ENCODE measurements around the gene CLDN11.

The CLDN11 gene
- total RNA-seq, result 0 to 0.91 (median 0.42) reads per million in 4 experiments

DNA sequence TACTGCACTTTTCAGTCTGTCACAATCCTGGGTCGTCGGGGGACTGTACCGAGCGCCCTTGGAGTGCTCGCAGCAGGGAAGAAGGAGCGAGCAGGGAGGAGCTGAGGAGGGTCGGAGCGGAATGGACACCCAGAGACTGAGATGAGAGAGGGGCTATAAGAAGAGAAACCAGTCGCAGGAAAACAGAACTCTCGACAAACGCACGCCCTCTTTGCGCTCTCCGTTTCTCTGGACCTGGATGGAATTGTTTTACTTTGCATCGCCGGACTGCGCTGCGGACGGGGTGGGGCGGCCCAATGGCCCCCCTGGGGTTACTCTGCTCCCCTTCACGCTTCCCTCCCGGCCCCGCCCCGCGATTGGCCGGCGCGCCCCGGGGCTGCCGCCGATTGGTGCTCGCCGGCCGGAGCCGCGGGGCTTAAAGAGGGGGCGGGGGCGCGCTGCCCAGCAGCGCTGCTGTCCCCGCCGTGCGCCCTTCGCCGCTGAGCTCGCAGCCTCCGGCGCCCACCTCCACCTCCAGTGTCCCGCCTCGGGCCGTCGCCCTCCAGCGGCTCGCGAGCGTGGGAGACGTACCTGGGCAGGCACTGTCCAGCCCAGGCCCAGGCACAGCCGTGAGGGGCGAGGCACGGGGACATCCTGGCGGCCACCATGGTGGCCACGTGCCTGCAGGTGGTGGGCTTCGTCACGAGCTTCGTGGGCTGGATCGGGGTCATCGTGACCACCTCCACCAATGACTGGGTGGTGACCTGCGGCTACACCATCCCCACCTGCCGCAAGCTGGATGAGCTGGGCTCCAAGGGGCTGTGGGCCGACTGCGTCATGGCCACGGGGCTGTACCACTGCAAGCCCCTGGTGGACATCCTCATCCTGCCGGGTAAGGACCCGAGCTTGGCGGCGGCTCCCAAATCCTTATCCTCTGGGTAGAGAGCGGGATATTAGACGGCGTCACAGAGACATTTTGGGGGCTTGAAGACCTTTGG is at the start of gene CLDN11:
TSS of gene CLDN11 (plus strand) at position 447 of the 977 bp plus-strand sequence. CDS start at position 646, 199 bp downstream.
- no peak for DNase-seq

GRCh38 chr3:170368921-170369320 is 49.7 kb upstream of the CLDN11 start:
- no peak for DNase-seq

DNA sequence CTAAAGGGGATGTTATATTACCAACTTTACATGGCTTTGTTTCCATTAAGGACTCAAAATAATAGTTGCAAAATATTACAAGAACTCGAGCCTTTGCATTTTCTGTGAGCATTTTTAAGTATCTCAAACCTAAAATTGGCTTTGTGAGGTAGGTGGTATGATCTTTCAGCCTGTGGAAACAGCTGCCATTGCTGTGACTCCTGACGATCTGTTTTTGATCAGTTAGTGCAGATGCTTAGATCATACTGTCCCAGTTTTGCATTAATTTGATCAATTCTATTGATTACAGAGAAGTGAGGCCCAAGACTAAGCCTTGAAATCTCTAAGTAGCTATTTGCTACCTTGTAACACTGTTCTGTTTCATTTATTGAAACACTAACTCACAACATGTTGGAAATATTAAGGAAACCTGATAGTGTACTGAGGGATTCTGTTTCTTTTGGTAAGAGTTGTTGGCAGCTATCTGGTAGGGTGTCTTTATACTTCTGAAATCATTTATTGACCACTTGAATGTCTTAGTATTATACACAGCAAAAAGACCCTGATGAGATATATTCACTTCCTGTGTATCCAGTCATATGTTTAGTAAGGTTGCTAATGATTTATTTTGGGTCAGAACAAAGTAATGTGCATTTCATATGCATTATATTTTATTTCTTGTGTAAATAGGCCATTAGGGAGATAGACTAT is 46.3 kb upstream of the CLDN11 start:
- no peak for DNase-seq

GRCh38 chr3:170383567-170383966 is 35.1 kb upstream of the CLDN11 start:
- DNase-seq, result no peak

GRCh38 chr3:170386468-170386867 is 32.2 kb upstream of the CLDN11 start:
- DNase-seq, result no peak

GRCh38 chr3:170387950-170388349 is 30.7 kb upstream of the CLDN11 start:
- no peak for DNase-seq

DNA sequence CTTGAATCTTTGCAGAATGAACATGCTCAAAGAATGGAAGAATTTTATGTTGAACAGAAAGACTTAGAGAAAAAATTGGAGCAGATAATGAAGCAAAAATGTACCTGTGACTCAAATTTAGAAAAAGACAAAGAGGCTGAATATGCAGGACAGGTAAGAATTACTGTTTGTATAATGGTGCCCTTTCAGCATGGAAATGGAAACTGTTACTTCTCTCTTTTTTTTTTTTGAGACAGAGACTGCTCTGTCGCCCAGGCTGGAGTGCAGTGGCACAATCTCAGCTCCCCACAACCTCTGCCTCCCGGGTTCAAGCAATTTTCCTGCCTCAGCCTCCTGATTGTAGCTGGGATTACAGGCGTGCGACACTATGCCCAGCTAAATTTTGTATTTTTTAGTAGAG is 27.6 kb upstream of the CLDN11 start:
- no peak for DNase-seq

- no peak for DNase-seq
Observed at GRCh38 chr3:170397685-170398084, 21.0 kb upstream of the CLDN11 start.

- no peak for DNase-seq
Observed at GRCh38 chr3:170405101-170405500, 13.6 kb upstream of the CLDN11 start.

DNA sequence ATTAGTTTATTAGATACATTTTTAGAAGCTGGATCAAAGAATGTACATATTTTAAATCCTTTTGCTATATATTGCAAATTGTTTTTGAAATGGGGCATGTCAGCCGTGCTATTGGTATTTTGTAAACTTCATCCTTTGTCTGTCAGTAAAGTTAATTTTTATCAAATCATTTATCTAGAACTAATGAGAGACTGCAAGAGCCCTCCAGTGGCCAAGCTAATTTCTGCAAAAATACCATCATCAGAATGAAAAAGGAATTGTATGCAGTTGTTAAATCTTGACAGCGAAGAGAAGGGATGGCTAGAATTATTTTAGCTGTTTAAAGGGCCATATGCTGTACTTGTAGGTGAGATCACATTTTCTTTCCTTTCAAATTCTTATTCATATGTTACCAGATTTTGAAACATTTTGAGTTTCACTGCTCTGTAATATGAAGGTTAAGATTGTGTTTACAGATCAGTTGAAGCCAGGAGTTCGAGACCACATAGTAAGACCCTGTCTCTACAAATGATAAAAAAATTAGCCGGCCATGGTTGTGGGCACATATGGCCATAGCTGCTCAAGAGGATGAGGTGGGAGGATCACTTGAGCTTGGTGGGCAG is 8.1 kb upstream of the CLDN11 start:
- no peak for DNase-seq

- no peak for DNase-seq
Observed at GRCh38 chr3:170413291-170413690, 5.4 kb upstream of the CLDN11 start.

DNA sequence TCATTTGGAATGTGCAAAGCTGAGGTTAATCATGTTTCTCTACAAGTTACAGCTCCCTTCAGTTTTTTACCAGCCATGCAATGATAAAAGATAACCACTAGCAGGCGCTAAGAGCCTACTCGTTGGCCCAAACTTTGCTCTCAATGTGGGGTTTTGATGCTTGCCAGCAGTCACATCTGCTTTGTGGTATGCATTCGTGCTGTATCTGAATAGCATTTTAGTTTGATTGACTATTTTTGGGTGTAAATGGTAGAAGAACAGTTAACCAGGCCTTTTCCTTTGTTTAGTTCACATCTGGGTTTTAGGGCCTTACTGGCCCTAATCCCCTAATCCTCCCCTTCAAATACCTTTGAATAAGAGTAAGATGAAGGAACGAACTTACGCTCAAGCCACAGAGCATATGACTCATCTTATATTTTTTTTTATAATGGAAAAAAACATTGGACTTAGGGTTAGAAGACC is 4.4 kb upstream of the CLDN11 start:
- DNase-seq, result no peak

DNA sequence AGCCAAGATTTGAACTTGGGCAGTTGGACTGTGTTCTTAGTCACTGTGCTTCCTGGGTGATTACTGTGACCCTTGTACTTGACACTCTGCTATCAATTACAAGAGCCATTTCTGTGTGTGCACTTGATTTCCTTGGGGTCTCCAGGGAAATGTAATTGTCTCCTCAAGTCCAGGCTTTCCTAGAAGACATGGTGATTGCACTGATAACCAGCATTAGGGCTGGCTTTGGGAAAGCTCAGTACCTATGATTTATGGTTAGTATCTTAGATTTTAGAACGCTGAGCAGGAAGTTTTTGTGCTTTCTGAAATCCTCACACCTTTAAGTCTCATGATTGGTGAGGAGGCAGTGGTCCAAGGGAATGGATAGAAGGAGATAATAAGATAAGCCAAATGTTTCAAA is 1.6 kb upstream of the CLDN11 start:
- no peak for DNase-seq

DNA sequence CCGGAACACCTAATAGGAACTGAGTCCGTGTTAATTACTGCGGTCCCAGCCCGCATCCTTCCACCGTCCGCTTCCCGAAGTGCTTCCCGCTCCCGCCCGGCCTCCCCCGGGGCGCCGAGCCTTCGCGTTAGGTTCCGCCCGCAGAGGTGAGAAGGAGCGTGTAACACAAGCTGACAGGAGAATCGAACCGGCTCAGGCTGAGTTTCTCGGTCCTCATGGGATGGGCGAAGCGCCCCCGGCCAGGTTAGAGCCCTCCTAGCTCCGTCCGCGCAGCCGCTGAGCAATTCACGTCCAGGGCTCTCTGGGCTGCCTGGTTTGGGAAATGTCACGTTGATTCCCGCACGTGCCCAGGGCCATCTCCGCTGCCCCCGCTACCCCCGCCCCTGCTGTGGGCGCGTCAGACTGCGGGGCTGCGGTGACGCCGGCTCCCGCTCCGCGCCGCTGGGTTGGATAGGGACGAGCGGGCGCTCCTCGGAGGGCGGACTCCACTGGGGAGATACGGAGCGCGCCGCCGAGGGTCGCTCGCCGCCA is 954 bp downstream of the CLDN11 start:
- DNase-seq, result no peak

GRCh38 chr3:170420307-170420821 is 1.7 kb downstream of the CLDN11 start:
- no peak for DNase-seq

DNA sequence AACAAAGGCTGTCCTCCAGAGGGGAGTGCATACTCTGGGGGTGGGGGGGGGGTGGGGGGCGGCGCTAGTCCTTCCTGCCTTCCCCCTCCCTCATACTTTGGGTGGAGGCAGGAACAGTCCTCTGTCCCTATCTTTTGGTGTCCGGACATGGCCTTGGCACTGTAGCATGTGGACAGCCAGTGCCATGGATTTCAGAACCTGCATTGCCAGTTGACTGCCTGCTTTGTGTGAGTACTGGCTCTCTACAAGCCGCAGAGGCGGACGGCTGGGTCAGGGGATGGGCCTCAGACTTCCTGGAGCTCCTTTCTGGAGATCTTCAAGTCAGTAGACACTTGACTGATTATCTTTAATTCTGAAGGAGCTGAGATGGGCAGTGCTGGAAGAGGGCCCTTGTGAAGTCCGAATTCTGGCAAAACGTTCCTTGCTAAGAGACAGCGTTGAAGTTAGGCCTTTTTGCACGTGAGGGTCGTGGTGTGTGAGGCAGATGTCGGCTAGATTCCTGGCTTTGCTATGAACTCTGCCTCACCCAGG is 2.5 kb downstream of the CLDN11 start:
- no peak for DNase-seq

GRCh38 chr3:170421758-170422157 is 3.1 kb downstream of the CLDN11 start:
- DNase-seq, result no peak

- no peak for DNase-seq
Observed at GRCh38 chr3:170423001-170423615, 4.4 kb downstream of the CLDN11 start.

DNA sequence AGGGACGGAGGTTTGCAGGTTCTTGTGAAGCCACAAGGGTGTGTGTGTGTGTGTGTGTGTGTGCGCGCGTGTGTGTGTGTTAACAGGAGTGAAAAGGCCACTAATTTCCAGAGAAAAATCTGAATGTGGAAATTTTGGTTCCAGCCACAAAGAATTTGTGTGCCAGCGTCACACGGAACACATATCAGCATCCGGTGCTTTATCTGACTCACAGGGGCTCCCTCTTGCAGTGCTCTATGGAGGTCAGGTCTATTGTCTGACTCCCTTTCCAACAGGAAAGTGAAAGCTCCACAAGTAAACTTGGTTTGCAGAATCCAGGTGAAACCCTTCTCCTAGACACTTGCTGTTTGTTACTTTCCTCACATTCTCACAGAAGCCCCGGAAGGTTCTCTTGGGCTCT is 6.2 kb downstream of the CLDN11 start:
- no peak for DNase-seq

GRCh38 chr3:170425491-170426239 is 7.0 kb downstream of the CLDN11 start:
- no peak for DNase-seq

DNA sequence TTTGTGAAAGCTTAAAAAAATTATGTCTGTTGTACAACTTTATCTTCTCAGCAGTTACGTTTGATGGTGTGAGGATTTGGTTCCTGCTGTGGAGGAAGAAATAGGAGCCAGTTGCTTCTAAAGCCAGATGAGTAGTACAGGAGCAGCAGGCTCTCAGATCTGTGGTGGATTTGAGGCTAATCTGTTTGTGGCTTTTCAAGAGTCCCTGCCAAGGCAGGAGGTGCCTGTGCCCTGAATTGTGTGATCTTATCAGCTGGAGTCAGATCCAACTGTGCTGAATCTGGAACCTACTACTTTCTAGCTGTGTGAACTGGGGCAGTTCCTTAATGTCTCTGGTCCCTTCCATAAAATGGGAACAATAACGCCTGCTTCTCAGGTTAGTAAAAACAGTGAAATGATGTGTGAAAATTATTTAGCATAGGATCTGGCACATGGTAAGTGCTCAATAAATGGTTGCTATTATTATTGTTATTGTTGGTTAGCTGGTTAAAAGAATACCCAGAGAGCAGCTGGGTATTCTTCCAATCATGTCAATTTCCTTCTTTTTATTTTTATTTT is 7.7 kb downstream of the CLDN11 start:
- no peak for DNase-seq
